Measurements from ENCODE around the gene SBF2. TPM values are rescaled to one million over a fixed set of nuclear protein-coding genes. Genes with fewer than 3 reads are reported as not detected.
A peak's percentile ranks its signal among the peaks of the same experiment; 100 is the strongest.

SBF2 gene
- total and polyA plus RNA-seq, 2 of the 13 experiments (the other 11 are each of a cell fraction or from before 2014, with no cell fraction given), result 24.0 to 45.8 TPM

- peak in 1 of 2 experiments; percentile 87; a peak in 3 of 4 replicates for TF ChIP-seq HMGXB4 (CRISPR knock-in tag; IDR thresholded peaks at IDR 0.05; ENCODE audit: borderline replicate concordance in 1 of 2, low read depth in 1 of 2)
- TF ChIP-seq ZNF382 (CRISPR knock-in tag; IDR thresholded peaks at IDR 0.05; ENCODE audit: borderline replicate concordance), result no peak
- no peak for TF ChIP-seq ZNF576 (CRISPR knock-in tag; IDR thresholded peaks at IDR 0.05)
- TF ChIP-seq ZNF839 (CRISPR knock-in tag; IDR thresholded peaks at IDR 0.05; ENCODE audit: borderline replicate concordance), result 0 out of 2 replicates have a peak, but pooled peaks have one; percentile 50
- peak; percentile 43; the same call in 1 of the 2 replicates for TF ChIP-seq KDM3A (CRISPR knock-in tag; IDR thresholded peaks at IDR 0.05; ENCODE audit: low read depth)
- TF ChIP-seq ZNF547 (CRISPR knock-in tag; IDR thresholded peaks at IDR 0.05), result no peak
- TF ChIP-seq ZNF468 (CRISPR knock-in tag; IDR thresholded peaks at IDR 0.05), result no peak
- TF ChIP-seq GPBP1L1 (CRISPR knock-in tag; IDR thresholded peaks at IDR 0.05), result no peak
- 0 out of 2 replicates have a peak, but pooled peaks have one; percentile 4 for TF ChIP-seq GTF2F1 (IDR thresholded peaks at IDR 0.05; ENCODE audit: low read length)
- TF ChIP-seq ZNF34 (CRISPR knock-in tag; IDR thresholded peaks at IDR 0.05; ENCODE audit: borderline replicate concordance), result no peak
- peak; percentile 34; the same call in 1 of the 2 replicates for TF ChIP-seq FOXO1 (CRISPR knock-in tag; IDR thresholded peaks at IDR 0.05)
- peak; percentile 1 for TF ChIP-seq XRCC5 (optimal IDR thresholded peaks at IDR 0.05; ENCODE audit: low read length)
- peak; percentile 52; the same call in 1 of the 2 replicates for TF ChIP-seq KDM2A (CRISPR knock-in tag; IDR thresholded peaks at IDR 0.05; ENCODE audit: borderline replicate concordance, low read depth)
- TF ChIP-seq ZNF720 (CRISPR knock-in tag; IDR thresholded peaks at IDR 0.05), result no peak
- TF ChIP-seq ZNF549 (CRISPR knock-in tag; IDR thresholded peaks at IDR 0.05), result peak; percentile 95
- no peak for TF ChIP-seq ZNF878 (CRISPR knock-in tag; IDR thresholded peaks at IDR 0.05)
- no peak for TF ChIP-seq MED13 (CRISPR knock-in tag; IDR thresholded peaks at IDR 0.05)
- peak; percentile 61; the same call in 1 of the 2 replicates for TF ChIP-seq ZNF335 (CRISPR knock-in tag; IDR thresholded peaks at IDR 0.05)
- no peak for TF ChIP-seq CERS6 (CRISPR knock-in tag; IDR thresholded peaks at IDR 0.05)
- no peak; the same call in 1 of the 2 replicates for TF ChIP-seq ZNF280D (CRISPR knock-in tag; IDR thresholded peaks at IDR 0.05)
- TF ChIP-seq SMAD1 (CRISPR knock-in tag; IDR thresholded peaks at IDR 0.05; ENCODE audit: borderline replicate concordance, low read depth), result no peak
- no peak for TF ChIP-seq ZNF10 (CRISPR knock-in tag; IDR thresholded peaks at IDR 0.05; ENCODE audit: borderline replicate concordance, low read depth)
Observed at GRCh38 chr11:10302744-10303557, 8.9 kb upstream of the SBF2 start (continued).
